Mammary epithelial cell (primary cell): Measurements from ENCODE around the gene BNC2.

Experiments used
- CTCF ChIP-seq, 2 donors: IDR thresholded peaks in 1 of 2; conservative IDR thresholded peaks in 1 of 2; 2 replicates each; pipeline ENCODE4 v1.5.1; 2011 to 2012; ENCODE audit warnings: inconsistent platforms in 2 of 2, low read length in 2 of 2, mild to moderate bottlenecking in 2 of 2, control low read depth in 1 of 2, low read depth in 1 of 2; ENCODE audit not compliant: insufficient read depth in 1 of 2; ENCODE audit errors: extremely low read depth in 1 of 2
- EZH2 ChIP-seq: IDR thresholded peaks from 2 replicates; pipeline ENCODE4 v1.6.1; 2012; ENCODE audit warnings: low read length, inconsistent platforms, borderline replicate concordance

- TF ChIP-seq CTCF (conservative IDR thresholded peaks at IDR 0.05 in 1 of 2, IDR thresholded peaks at IDR 0.05 in 1 of 2; ENCODE audit: extremely low read depth in 1 of 2, insufficient read depth in 1 of 2, low read depth in 1 of 2, low read length in 2 of 2): no peak
- TF ChIP-seq EZH2: no peak
Observed at GRCh38 chr9:16563446-16563845, 307.0 kb downstream of the BNC2 start.
